ENCODE measurements around the gene TRMT1.

The TRMT1 gene

GRCh38 chr19:13069415-13070359 lies 46.9 kb downstream of the TRMT1 start:
- DNase-seq: no peak

- DNase-seq: no peak
These were observed 48.3 kb downstream of the TRMT1 start for GRCh38 chr19:13068085-13068846.

DNA sequence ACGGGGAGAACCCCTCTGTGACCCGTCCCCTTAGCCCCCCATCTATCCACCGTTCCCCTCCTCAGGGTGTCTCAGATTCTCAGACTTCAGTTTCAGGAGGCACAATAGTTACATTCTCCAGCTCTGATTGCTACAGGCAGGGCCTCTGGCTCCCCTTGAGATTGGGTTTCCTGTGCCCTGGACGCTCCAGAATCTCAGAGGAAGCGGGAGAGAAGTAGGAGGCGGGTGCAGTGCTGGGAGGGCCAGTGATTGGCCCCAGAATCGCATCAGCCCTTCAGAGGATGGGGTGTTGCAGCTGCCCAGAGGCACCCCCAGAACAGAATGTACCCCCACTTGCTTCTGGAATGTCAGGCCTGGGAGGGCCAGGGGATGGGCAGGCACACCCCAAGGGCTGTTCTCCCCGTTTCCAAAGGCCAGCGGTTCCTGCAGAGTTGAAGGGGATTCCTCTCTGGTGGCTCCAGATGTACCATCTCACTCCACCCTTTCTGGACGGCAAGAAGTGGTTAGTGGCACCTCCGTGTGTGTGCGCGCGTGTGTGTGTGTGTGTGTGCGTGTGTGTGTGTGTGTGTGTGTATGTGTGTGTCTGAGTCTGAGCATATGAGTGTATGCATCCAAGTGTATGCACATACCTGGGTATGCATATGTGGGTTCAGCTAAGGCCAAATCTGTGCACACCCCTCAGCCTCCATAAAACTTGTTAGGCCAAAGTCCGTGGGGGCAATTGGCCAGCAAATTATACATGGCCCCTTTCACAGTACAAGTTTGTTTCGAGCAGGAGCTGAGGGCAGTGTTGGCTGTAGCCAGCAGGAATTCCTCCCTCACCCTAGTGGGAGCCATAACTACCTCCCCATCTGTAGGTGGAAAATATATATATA lies 49.4 kb downstream of the TRMT1 start:
- DNase-seq: no peak

DNA sequence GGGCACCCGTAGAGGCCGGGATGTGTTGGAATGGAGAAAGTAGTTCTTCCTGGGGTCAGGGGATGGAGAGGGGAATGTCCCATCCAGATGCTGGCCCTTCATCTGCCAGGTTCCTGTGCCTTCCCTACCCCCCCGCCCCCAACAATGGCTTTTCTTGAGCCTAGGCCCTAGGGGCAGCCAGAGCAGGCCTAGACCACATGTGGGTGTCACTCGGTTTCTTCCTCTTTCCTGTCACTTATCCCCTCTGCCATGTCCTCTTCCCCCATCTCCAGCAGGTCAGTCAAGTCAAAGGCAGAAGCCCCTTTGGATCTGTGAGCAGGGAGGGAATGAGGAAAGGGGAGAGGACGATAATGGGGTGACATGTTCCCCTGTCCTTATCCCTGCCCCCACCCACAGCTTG lies 50.3 kb downstream of the TRMT1 start:
- DNase-seq: no peak

DNA sequence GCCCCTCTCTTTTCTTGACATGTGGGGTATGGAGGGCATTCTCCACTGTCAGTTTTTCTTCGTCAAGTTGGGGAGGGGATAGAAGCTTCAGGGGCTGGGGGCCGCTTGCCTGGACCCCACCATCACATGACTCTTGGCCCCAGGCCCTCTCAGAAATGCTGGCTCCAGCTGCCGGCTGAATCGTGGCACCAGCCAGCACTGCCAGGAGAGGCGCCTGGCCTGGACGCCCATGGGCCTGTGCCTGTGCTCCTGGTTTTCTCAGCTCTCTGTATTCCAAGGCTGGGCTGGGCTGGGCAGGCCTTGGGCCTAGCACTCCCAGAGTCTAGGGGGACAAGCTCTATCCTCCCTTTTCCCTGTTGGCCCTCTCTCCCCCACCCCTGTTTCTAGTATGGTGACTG lies 52.4 kb downstream of the TRMT1 start:
- no peak for DNase-seq

- DNase-seq: no peak
These were observed 53.0 kb downstream of the TRMT1 start for GRCh38 chr19:13063461-13064091.

DNA sequence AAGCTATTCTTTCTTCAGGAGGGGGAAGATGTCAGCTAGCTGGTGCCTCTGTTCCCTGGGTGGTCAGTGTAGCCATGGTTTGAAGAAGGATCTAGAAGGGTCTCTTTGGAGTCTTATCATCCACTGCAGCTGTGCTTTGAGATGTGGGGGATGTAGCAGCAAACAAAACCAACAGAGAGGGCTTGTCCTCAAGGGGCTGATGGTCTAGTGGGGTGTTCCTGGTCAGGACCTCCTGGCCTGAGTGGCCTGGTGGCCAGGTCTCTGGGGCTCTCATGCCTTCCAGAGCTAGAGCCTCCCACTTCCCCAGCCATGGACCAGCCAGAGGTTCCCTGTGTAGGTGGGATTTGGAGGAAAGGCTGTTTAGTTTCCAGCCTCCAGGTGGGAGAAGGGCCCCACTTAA lies 54.2 kb downstream of the TRMT1 start:
- DNase-seq: no peak

DNA sequence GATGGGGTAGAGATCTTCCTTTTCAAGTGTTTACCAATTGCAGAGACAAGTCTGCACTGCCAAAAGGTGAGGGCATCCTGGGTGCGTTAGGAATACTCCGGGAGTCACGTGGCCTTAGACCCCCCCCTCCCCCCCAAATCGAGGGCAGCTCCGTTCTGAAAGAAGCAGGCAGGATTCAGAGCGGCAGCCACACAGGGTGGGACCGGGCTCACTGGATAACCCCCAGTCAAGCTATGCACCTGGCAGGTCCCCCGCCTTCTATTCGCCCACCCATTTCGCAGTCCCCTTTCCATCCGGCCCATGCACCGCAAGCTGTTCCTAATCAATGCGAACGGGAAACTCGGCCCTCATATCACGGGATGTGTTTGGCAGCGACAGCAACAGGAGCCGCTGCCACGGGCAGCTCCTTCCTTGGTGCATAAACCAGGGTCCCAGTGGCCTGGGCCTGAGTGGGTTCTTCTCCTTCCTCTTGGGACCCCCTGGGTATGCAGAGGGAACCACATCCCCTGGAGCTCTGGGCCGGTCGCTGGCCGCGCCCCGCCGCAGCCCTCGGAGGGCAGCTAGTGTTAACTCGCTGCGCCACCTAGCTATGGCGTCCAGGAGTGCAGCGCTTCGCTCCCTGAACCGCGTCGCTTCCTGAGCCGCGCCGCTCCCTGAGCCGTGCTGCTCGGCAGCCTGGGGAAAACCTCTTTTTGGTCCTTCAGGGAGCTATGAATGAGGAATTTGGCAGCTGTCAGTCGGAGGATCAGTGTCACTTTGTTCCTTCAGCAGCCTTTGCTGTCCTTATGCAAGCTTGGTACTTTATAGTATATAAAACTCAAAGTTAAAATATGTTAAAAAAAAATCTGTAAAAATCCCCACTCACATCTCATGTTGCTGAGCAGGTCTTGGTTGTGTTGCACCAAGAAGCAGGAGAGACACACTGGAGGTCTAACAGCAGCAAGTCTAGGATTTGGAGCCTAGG lies 55.3 kb downstream of the TRMT1 start:
- peak; percentile 54 for DNase-seq

- no peak for DNase-seq
These were observed 56.1 kb downstream of the TRMT1 start for GRCh38 chr19:13060233-13060963.

GRCh38 chr19:13058951-13059660 lies 57.4 kb downstream of the TRMT1 start:
- no peak for DNase-seq

DNA sequence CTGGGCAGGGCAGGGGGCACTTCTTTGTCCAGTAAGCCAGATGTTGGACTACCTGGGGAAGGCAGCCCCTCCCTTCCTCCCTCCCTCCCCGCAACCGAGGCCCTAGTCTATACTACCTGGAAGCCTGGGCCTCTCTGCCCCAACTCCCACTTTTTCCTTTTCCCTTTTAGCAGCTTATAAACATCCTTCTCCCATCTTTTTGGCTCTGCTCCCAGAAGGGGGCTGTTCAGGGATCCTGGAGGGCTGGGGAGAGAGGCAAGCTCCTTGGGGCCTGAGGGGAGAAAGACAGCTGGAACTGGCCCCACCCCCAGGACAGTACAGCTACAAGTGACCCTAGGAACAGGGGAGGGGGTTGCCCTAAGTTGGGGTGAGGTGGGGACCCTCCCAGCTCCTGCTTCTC lies 58.8 kb downstream of the TRMT1 start:
- DNase-seq: no peak

- DNase-seq: no peak
These were observed 59.4 kb downstream of the TRMT1 start for GRCh38 chr19:13057147-13057572.

GRCh38 chr19:13056052-13056660 lies 60.4 kb downstream of the TRMT1 start:
- DNase-seq: no peak

DNA sequence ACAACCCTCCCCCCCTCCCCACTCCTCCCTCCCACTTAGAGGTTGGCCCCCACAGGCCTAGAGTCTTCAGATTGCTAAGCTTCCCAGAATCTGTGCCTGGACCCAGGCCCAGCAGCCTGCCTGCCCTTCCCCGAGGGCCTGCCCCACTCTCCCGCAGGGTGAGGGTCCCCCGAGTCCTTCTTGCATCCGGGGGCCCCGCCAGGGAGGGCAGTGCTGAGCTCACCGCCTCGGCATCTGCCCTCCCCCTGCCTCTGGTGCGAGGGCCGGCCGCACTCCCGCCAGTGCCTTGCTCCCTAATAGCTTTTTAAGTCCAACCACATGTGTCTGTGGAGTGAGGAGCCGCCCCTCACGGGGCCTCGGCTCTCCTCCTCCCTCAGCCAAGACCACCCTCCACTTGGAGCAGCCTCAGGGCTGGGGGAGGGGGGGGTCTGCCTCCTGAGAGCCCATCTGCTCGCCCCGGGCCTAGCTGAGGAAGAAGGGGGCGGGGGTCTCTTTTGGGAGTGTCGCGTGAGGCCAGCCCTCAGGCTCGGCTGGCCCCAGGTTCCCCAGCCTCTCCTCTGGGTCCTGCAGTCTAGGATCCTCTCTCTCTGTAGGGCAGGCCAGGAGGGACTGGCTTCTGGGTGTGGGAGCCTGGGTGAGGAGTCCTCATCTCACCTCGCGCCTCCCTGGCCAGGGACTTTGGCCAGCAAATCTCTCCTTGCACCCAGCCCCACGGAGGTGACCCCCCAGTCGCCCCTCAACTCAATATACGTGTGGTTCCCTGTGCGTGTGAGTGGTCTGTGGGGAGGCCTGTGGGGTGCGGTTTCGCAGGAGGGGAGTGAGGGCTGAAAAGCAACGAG lies 61.1 kb downstream of the TRMT1 start:
- no peak for DNase-seq
